ENCODE results near the gene WDR27.

The WDR27 gene

GRCh38 chr6:169592558-169592957, 109.3 kb downstream of the WDR27 start:
- H3K27ac ChIP-seq (ENCODE audit: low read length), result no peak overlapping the region
- no peaks in the 10 kb centered on the region for H3K36me3 ChIP-seq (replicated peaks; ENCODE audit: insufficient read depth, low read length)
- H3F3A ChIP-seq (ENCODE audit: insufficient read depth, low read length), result no peaks in the 10 kb centered on the region
- no peaks in the 10 kb centered on the region for H3K4me1 ChIP-seq (ENCODE audit: low read length)
- no peaks in the 10 kb centered on the region for H3K9me3 ChIP-seq (replicated peaks; ENCODE audit: insufficient read depth, low read length)
- H3K79me2 ChIP-seq (ENCODE audit: low read length), result no peaks in the 10 kb centered on the region
- no peak for TF ChIP-seq EZH2phosphoT487 (IDR thresholded peaks at IDR 0.05; ENCODE audit: low read length)
- no peak for TF ChIP-seq CTCF (IDR thresholded peaks at IDR 0.05; ENCODE audit: low read length)
- TF ChIP-seq EZH2 (optimal IDR thresholded peaks at IDR 0.05; ENCODE audit: low read depth, low read length), result no peak
- no peak for DNase-seq
- H3K4me3 ChIP-seq (ENCODE audit: low read length), result no peak overlapping the region
- H2AFZ ChIP-seq (ENCODE audit: low read length), result no peak overlapping the region
- H3K9ac ChIP-seq (ENCODE audit: low read length), result no peak overlapping the region
- H3K27me3 ChIP-seq (replicated peaks; ENCODE audit: insufficient read depth, low read length), result no peaks in the 10 kb centered on the region
- H3K9me2 ChIP-seq (replicated peaks; ENCODE audit: insufficient read depth, low read length), result no peaks in the 10 kb centered on the region
- H4K20me1 ChIP-seq (ENCODE audit: insufficient read depth, low read length), result no peaks in the 10 kb centered on the region
- H3K4me2 ChIP-seq (ENCODE audit: low read depth, low read length), result no peak overlapping the region

GRCh38 chr6:169591616-169592015, 110.2 kb downstream of the WDR27 start:
- no peak for DNase-seq
- Histone ChIP-seq H2AFZ (ENCODE audit: low read length) (no peak overlapping the region), H3K36me3 (replicated peaks; ENCODE audit: insufficient read depth, low read length) (no peaks in the 10 kb centered on the region), H3K79me2 (ENCODE audit: low read length) (no peaks in the 10 kb centered on the region), H3K27me3 (replicated peaks; ENCODE audit: insufficient read depth, low read length) (no peaks in the 10 kb centered on the region), H3K9me2 (replicated peaks; ENCODE audit: insufficient read depth, low read length) (no peaks in the 10 kb centered on the region), H3K4me1 (ENCODE audit: low read length) (no peaks in the 10 kb centered on the region), H3K4me3 (ENCODE audit: low read length) (no peak overlapping the region), H3K9me3 (replicated peaks; ENCODE audit: insufficient read depth, low read length) (no peaks in the 10 kb centered on the region), H3K9ac (ENCODE audit: low read length) (no peak overlapping the region), H3K27ac (ENCODE audit: low read length) (no peak overlapping the region), H3F3A (ENCODE audit: insufficient read depth, low read length) (no peaks in the 10 kb centered on the region), H3K4me2 (ENCODE audit: low read depth, low read length) (no peak overlapping the region), H4K20me1 (ENCODE audit: insufficient read depth, low read length) (no peaks in the 10 kb centered on the region)
- TF ChIP-seq CTCF (IDR thresholded peaks at IDR 0.05; ENCODE audit: low read length), result no peak
- TF ChIP-seq EZH2phosphoT487 (IDR thresholded peaks at IDR 0.05; ENCODE audit: low read length), result no peak
- TF ChIP-seq EZH2 (optimal IDR thresholded peaks at IDR 0.05; ENCODE audit: low read depth, low read length), result no peak

- Histone ChIP-seq H4K20me1 (ENCODE audit: insufficient read depth, low read length) (no peaks in the 10 kb centered on the region), H3K27ac (ENCODE audit: low read length) (no peak overlapping the region), H3K9me2 (replicated peaks; ENCODE audit: insufficient read depth, low read length) (no peaks in the 10 kb centered on the region), H3K79me2 (ENCODE audit: low read length) (no peaks in the 10 kb centered on the region), H3K4me1 (ENCODE audit: low read length) (no peaks in the 10 kb centered on the region), H3K9me3 (replicated peaks; ENCODE audit: insufficient read depth, low read length) (no peaks in the 10 kb centered on the region), H3K27me3 (replicated peaks; ENCODE audit: insufficient read depth, low read length) (no peaks in the 10 kb centered on the region), H3K4me2 (ENCODE audit: low read depth, low read length) (no peak overlapping the region), H3K4me3 (ENCODE audit: low read length) (no peak overlapping the region), H3K36me3 (replicated peaks; ENCODE audit: insufficient read depth, low read length) (no peaks in the 10 kb centered on the region), H3K9ac (ENCODE audit: low read length) (no peak overlapping the region), H3F3A (ENCODE audit: insufficient read depth, low read length) (no peaks in the 10 kb centered on the region), H2AFZ (ENCODE audit: low read length) (no peak overlapping the region)
- no peak for DNase-seq
- TF ChIP-seq EZH2 (optimal IDR thresholded peaks at IDR 0.05; ENCODE audit: low read depth, low read length) (no peak), EZH2phosphoT487 (IDR thresholded peaks at IDR 0.05; ENCODE audit: low read length) (no peak), CTCF (IDR thresholded peaks at IDR 0.05; ENCODE audit: low read length) (no peak)
Observed at GRCh38 chr6:169590376-169590939, 111.4 kb downstream of the WDR27 start.
